GM13976 (cell line): ENCODE measurements around the gene SRRM3.
"Not testable (repeated sequence)": the region's sequence is repeated elsewhere in the genome, so short reads cannot be mapped to it uniquely, and the experiment has no call there.

Experiments
- DNase-seq: peaks from one replicate; pipeline ENCODE4 v3.0.0; 2012; ENCODE audit warnings: low spot score
- CTCF ChIP-seq: IDR thresholded peaks from 2 replicates; pipeline ENCODE4 v1.5.1; 2012; ENCODE audit warnings: borderline replicate concordance, mild to moderate bottlenecking; ENCODE audit not compliant: insufficient read depth; ENCODE audit errors: extremely low read depth, missing control alignments, control extremely low read depth
- in situ Hi-C: fragments of 300-500 bp; cut with MboI; formaldehyde crosslinking; loops from one replicate; pipeline ENCODE4 v1.12.0; 2022; ENCODE audit warnings: low sequenced_read_pairs, mixed read lengths, inconsistent platforms; ENCODE audit not compliant: unreplicated experiment

The SRRM3 gene

GRCh38 chr7:76165106-76165972 lies 36.4 kb upstream of the SRRM3 start:
- in situ Hi-C loops = no loop called here
- DNase-seq = no peak
- TF ChIP-seq CTCF = no peak

GRCh38 chr7:76165973-76166403 lies 35.7 kb upstream of the SRRM3 start:
- no peak for DNase-seq

DNA sequence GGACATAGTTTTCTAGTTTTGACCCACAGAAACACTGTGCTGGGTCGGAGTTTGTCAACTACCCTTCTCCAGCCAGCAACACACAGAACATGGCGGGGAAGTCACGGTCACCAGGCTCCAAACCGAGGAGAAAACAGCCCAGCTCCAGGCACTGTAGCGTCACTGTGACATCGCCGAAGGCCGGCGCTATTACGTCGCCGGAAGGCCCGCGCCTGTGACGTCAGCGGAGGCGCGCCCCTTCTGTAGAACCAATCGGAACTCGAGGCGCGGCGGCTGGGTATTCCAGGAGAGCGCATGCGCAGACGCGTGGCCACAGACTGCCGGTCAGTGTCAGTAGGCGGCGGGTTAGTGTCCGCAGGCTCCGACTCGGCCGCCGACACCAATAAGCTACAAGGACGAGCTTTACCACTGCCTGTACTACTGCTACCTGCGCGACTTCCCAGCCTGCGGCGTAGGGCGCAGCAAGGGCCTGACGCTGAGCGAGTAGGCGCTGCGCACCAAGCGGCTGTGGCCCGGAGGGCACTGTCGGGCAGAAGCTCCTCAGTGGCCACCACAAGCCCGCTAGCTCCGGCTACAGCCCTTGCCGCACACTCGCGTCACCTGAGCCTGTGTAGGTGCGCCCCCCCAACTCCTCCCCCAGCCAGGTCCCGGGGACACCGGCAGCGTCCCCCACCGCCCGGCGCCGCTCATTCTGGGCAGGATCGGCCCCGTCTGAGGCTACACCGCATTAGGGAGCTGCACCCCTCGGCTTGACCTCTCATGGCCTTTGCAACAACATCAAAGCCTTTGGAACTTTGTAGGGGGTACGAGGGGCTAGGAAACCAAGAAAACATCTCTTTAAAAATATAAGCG lies 35.1 kb upstream of the SRRM3 start:
- in situ Hi-C loops = no loop called here
- DNase-seq = peak; percentile 96
- TF ChIP-seq CTCF = no peak

More at GRCh38 chr7:76165973-76166403, 35.7 kb upstream of the SRRM3 start:
- TF ChIP-seq CTCF = no peak
- in situ Hi-C loops = no loop called here

GRCh38 chr7:76173566-76174205 lies 28.0 kb upstream of the SRRM3 start:
- no peak for DNase-seq
- in situ Hi-C loops = loop anchor here (10.0 kb wide), 1 partner anchor 141 kb away; no protein-coding TSS in a partner anchor
- no peak for TF ChIP-seq CTCF

DNA sequence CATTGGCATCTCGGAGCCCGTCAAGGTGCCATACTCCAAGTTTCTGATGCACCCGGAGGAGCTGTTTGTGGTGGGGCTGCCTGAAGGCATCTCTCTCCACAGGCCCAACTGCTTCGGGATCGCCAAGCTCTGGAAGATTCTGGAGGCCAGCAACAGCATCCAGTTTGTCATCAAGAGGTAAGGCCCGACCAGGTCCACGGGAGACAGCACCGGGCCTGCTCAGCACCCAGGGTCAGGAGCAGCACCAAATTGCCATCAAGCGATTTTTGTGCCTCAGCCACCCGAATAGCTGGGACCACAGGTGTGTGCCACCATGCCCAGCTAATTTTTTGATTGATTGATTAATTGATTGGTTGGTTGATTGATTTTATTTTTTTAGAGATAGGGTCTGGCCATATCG lies 24.7 kb upstream of the SRRM3 start:
- not testable (repeated sequence) for DNase-seq
- in situ Hi-C loops = loop anchor here (10.0 kb wide), 1 partner anchor 138 kb away; no protein-coding TSS in a partner anchor

GRCh38 chr7:76179686-76180085 lies 22.0 kb upstream of the SRRM3 start:
- DNase-seq = no peak
- in situ Hi-C loops = loop anchor here (10.0 kb wide), 1 partner anchor 135 kb away; no protein-coding TSS in a partner anchor
- TF ChIP-seq CTCF = no peak
